ENCODE measurements around the gene MAP3K10.
A peak's percentile ranks its signal among the peaks of the same experiment; 100 is the strongest.
"Not testable (repeated sequence)": the region's sequence is repeated elsewhere in the genome, so short reads cannot be mapped to it uniquely, and the experiment has no call there.

MAP3K10 gene

DNA sequence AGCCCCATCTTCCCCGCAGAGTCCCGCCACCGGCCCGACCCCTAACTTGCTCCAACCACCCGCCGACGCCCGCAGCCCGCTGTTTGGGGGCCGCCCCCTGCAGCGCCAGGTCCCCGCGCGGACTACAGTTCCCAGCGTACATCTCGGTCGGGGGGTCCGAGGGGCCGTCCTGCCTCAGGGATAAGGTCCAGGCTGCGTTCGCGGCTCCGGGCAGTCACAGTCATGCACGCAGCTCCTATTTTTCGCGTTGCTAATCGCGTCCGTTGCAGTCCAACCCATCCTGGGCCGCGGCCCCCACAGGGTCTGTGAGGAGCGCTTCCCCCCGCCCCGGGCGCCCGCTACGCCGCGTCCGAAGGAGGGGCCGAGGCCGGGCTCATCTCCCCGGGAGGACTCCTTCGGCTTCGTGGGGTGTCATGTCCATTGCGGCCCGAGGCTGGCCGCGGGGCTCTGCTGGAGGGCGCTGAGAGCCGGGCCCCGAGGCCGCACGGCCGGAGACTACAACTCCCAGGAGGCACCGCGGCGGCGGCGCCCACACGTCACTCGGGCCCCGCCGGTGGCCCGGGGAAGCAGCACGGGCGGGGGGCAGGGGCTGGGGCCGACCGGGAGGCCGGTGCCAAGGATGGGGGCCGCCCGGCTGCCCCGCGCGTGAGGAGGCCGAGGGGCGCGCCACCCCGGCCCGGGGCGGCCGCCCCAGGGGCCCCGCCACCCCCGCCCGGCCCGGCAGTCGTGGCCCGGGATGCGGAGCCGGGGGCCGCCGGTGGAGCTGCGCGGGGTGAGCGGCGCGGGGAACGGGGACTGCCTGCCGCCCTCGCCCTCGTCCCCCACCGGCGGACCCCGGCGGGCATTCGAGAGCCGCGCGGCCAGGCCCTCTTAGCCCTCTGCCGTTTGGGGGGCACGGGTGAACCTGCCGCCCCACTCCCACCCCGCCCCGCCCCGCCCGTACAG lies at the start of gene MAP3K10:
MAP3K10 (plus strand) TSS at position 536 of the 945 bp plus-strand sequence. CDS start 606 bp downstream, outside the sequence.
- DNase-seq (ENCODE audit: low spot score), result peak; percentile 87

DNA sequence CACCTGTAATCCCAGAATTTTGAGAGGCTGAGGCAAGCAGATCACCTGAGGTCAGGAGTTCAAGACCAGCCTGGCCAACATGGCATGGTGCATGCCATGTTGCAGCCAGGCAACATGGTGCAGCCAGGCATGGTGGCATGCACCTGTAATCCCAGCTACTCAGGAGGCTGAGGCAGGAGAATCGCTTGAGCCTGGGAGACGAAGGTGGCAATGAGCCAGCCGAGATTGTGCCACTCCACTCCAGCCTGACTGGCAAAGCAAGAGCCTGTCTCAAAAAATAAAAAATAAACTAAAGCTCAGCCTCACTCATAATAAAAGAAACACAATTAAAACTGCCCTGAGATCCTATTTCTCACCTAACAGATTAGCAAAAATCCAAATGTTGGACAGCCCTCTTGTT lies 49.7 kb upstream of the MAP3K10 start:
- DNase-seq (ENCODE audit: low spot score), result no peak

DNA sequence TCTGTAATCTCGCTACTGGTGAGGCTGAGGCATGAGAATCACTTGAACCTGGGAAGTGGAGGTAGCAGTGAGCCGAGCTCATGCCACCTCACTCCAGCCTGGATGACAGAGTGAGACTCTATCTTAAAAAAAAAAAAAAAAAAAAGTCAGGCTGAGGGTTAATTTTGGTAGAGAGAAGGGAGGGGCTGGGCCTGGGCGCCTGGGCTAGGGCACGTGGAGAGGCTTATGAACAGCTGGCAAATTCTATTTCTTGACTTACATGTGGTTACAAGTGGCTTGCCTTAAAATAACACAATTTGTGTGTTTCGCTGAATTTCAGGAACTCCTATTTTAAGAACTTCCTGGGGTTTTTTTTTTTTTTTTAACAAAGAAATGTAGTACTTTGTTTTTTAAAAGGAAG lies 47.6 kb upstream of the MAP3K10 start:
- DNase-seq (ENCODE audit: low spot score), result no peak

DNA sequence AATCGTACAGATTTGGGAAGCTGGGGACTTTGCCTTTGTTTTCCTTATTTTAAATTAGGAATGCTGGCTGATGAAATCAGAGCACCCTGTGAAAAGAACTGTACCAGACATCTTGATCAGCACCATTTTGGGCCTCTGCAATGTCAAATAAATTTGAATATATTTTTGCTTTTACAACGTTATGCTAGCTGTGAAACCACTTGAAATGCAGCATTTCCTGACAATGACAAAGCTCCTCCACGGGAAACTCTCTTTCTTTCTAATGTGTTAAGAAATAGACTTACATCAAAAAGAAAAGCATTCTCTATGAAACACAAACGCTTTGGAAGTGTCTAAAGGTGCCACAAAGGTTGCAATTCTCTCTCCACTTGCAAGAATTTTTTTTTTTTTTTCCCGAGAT lies 47.1 kb upstream of the MAP3K10 start:
- DNase-seq (ENCODE audit: low spot score), result no peak

DNA sequence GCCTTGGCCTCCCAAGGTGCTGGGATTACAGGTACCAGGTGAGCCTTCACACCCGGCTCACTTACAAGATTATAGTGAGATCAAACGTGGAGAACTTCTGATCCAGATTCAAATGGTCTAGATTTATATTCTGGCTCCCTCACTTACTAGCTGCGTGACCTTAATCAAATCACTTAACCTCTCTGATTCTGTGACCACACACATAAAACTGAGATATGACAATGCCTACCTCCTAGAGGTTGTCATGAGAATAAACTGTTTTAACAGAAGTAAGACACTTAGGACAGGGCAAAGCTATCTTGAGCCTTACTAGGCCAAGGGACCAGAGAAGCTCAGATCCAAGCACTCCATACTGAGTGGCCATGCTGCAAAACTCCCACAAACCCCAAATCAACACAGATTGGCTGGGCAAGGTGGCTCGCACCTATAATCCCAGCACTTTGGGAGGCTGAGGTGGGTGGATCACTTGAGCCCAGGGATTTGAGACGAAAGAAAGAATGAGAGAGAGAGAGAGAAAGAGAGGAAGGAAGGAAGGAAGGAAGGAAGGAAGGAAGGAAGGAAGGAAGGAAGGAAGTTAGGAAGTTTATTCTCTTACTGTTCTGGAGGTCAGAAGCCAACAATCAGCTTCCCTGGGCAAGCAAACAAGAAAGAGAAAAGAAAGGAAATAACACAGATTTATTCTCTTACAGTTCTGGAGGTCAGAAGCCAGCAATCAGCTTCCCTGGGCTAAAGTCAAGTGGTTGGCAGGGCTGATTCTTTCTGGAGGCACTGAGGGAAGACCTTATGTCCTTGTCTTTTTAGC lies 46.1 kb upstream of the MAP3K10 start:
- no peak for DNase-seq (ENCODE audit: low spot score)

DNA sequence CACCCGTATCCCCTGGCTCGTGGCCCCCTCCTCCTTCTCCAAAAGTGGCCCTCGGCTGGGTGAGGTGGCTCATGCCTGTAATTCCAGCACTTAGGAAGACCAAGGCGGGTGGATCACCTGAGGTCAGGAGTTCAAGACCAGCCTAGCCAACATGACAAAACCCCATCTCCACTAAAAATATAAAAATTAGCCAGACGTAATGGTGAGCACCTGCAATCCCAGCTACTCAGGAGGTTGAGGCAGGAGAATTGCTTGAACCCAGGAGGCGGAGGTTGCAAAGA lies 45.5 kb upstream of the MAP3K10 start:
- DNase-seq (ENCODE audit: low spot score), result not testable (repeated sequence)

DNA sequence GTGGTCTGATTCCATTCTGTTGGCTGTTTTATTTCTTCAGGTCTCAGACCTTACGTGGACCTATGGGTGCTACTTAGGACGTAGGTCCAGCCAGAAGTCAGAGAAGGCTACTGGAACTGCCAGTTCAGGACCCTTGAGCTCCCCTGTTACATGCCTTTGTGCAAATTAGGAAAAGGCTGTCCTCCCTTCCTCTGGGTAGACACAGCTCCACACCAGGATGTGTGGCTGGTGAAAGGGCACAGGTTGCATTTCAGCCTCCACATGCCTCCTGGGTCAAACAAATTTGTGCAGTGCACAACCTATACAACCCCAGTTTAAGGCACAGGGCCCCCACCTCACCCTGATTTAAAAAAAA lies 43.9 kb upstream of the MAP3K10 start:
- DNase-seq (ENCODE audit: low spot score), result no peak

DNA sequence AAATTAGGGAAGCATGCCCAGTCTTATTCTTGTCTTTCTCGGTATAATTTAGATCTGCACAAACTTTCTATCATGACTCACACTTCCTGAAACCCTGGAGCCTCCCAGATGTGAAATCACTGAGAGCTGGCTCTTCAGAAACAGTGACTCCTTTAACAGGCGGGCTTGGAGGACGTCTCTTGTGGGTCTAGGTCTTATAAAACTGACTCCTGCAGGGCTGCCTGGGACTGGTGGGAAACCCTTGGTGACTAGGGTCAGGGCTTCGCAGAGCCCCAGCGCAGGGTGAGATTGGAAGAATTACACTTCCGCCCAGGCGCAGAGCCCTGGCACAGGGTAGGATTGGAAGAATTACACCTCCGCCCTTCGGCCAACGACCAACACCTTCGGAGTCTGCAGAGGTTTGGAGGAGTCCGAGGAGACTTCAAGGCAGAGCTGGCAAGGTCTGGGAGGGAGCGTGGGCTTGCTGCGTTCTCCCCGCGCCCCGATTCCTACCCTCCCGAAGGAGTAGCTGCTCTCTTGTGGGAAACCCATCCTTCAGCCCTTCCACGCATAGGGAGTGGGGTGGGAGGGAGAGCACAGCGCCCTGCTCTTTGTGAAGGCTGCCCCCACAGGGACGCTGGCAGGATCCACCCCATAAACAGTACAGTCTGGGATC lies 43.4 kb upstream of the MAP3K10 start:
- no peak for DNase-seq (ENCODE audit: low spot score)

DNA sequence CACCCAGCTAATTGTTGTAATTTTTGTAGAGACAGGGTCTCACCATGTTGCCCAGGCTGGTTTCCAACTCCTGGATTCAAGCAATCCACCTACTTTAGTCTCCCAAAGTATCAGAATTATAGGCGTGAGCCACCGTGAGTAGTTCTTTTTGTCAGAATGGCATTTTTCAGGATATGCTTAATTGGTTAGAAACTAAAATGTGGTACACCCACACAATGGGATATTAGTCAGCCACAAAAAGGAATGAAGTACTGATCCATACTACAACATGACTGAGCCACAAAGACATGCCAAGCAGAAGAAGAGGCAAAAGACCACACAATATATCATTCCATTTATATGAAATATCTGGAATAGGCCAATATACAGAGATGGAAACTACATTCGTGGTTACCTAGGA lies 41.7 kb upstream of the MAP3K10 start:
- no peak for DNase-seq (ENCODE audit: low spot score)

DNA sequence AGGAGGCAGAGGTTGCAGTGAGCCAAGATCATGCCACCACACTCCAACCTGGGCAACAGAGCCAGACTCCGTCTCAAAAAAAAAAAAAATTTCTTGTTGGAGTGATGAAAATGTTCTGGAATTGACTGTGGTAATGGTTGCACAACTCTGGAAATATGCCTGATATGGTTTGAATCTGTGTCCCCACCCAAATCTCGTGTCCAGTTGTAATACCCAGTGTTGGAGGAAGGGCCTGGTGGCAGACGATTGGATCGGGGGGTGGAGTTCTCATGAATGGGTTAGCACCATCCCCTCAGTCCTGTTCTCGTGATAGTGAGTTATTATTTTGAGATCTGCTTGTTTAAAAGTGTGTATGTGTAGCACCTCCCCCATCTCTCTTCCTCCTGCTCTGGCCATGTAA lies 41.1 kb upstream of the MAP3K10 start:
- no peak for DNase-seq (ENCODE audit: low spot score)

DNA sequence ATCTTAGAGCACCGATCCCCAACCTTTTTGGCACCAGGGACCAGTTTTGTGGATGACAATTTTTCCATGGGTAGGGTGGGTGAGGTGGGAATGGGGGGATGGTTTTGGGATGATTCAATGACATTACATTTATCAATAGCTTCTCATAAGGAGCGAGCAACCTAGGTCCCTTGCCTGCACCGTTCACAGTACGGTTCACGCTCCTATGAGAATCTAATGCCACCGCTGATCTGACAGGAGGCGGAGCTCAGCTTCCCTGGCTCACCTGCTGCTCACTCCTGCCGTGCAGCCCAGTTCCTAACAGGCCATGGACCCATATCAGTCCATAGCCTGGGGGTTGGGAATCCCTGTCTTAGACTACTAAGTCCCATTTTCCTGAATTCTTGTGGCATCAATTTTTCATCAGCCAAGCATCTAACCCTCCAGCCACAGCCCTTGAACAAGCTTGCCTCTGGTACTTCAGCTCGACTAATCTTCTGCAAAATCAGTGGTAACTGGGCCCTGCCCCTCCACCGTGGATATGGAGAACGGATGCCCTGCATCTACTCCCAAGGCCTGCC lies 37.0 kb upstream of the MAP3K10 start:
- DNase-seq (ENCODE audit: low spot score), result no peak

DNA sequence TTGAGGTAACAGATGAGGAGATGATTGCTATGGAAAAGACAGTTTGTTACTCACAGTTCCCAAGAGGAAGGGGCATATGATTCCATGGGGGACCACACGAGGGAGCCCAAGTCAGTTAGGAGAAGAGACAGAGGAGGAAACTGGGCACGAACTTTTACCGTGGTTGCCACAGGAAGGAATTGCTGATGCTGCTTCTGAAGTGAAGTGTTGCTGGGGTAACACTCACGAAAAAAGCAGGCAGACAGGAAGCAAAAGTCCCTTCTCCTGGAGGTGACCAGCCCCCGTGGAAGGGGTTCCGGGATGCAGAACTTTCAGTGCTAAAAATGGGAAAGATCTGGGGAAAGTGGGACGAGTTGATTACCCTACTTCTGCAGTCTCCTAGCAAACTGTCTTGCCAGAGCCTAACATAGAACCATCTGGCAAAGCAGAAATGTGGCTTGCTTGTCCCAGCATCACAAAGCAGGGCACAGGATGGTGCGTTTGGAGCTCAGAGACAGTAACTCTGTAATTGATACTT lies 35.4 kb upstream of the MAP3K10 start:
- DNase-seq (ENCODE audit: low spot score), result no peak

DNA sequence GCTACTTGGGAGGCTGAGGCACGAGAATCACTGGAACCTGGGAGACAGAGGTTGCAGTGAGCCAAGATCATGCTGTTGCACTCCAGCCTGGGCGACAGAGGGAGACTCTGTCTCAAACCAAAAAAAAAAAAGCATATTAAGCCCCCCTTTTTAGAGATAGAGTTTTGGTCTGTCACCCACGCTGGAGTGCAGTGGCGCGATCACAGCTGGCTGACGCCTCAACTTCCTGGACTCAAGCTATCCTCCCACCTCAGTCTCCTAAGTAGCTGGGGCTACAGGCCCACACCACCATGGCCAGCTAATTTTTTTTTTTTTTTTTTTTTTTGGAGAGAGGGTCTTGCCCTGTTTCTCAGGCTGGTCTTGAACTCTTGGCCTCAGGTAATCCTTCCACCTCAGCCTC lies 34.2 kb upstream of the MAP3K10 start:
- DNase-seq (ENCODE audit: low spot score), result no peak

DNA sequence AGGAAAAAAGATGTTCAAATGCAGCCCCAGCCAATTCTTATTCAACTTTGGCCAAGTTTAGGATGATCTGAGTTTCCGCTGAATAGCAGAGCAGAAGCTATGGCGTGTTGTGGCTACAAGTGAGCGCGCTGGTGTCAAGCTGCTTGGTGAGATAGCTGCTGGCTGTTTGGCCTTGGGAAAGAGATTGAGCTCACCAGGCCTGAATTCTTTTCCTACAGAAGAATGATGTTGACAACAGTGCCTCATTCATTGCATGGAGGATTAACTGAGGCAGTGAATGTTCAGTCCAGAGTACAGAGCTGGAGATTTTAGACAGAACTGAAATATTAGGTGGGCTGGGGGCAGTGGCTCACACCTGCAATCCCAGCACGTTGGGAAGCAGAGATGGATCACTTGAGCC lies 31.5 kb upstream of the MAP3K10 start:
- no peak for DNase-seq (ENCODE audit: low spot score)

DNA sequence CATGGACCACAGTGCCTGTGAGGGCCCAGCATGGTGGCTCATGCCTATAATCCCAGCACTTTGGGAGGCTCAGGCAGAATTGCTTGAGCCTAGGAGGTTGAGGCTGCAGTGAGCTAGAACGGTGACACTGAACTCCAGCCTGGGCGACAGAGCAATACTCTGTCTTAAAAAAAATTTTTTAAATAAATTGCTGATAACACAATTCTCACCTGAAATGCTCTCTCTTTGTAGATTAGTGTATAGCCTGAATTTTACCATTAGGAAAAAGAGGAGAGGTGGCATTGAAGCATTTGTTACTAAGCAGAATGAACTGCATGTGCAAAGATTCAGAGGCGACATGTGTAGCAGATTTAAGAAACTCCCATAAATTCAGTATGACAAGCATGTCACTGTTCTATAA lies 29.1 kb upstream of the MAP3K10 start:
- no peak for DNase-seq (ENCODE audit: low spot score)

DNA sequence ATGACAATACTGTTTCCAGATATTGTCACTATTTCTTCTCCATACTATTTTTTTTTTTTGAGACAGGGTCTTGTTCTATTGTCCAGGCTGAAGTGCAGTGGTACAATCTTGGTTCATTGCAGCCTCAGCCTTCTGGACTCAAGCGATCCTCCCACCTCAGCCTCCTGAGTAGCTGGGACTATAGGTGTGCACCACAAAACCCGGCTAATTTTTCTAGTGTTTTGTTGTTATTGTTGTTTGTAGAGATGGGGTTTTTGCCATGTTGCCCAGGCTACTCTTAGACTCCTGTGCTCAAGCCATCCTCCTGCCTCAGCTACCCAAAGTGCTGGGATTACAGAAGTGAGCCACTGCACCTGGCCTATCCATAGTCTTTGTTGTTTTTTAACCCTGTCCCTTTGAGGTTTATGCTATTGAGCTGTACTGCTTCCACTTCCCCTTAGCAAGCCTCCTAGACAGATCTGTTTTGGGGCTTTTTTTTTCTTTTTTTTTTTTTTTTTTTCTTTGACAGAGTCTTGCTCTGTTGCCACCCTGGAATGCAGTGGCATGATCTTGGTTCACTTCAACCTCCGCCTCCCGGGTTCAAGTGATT lies 27.6 kb upstream of the MAP3K10 start:
- no peak for DNase-seq (ENCODE audit: low spot score)

DNA sequence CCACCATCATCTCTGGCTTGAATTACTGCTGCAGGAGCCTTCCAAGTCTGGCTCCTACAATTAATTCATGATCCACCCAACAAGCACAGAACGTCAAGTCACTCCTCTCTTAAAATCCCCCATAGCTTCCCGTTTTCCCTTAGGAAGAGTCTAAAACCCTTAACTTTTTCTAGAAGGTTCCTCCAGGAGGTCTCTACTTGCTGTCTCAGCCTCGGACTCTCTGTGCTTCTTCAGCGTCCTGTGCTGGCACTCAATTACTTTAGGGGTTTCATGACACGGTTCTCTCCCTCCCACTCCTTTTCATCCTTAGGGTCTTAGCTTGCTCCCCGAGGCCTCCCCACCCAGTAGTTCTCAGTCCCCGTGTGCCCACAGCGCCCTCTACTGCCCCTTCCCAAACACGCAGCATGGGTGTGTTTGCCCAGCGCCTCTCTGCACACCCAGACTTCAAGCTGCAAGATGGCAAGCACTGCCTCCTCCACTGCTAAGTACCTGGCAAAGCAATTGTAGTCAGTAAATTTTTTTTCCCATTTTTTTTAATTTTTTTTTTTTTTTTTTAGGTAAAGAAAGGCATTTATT lies 25.8 kb upstream of the MAP3K10 start:
- peak; percentile 50 for DNase-seq (ENCODE audit: low spot score)

DNA sequence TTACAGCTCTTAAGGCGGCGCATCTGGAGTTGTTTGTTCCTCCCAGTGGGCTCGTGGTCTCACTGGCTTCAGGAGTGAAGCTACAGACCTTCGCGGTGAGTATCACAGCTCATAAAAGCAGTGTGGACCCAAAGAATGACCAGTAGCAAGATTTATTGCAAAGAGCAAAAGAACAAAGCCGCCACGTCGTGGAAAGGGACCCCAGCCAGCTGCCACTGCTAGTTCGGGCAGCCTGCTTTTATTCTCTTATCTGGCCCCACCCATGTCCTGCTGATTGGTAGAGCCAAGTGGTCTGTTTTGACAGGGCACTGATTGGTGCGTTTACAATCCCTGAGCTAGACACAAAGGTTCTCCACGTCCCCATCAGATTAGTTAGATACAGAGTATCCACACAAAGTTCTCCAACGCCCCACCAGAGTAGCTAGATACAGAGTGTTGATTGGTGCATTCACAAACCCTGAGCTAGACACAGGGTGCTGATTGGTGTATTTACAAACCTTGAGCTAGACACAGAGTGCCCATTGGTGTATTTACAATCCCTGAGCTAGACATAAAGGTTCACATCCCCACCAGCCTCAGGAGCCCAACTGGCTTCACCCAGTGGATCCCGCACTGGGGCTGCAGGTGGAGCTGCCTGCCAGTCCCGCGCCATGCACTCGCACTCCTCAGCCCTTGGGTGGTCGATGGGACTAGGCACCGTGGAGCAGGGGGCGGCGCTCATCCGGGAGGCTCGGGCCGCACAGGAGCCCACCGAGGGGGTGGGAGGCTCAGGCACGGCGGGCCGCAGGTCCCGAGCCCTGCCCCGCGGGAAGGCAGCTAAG lies 21.5 kb upstream of the MAP3K10 start:
- DNase-seq (ENCODE audit: low spot score), result not testable (repeated sequence)

DNA sequence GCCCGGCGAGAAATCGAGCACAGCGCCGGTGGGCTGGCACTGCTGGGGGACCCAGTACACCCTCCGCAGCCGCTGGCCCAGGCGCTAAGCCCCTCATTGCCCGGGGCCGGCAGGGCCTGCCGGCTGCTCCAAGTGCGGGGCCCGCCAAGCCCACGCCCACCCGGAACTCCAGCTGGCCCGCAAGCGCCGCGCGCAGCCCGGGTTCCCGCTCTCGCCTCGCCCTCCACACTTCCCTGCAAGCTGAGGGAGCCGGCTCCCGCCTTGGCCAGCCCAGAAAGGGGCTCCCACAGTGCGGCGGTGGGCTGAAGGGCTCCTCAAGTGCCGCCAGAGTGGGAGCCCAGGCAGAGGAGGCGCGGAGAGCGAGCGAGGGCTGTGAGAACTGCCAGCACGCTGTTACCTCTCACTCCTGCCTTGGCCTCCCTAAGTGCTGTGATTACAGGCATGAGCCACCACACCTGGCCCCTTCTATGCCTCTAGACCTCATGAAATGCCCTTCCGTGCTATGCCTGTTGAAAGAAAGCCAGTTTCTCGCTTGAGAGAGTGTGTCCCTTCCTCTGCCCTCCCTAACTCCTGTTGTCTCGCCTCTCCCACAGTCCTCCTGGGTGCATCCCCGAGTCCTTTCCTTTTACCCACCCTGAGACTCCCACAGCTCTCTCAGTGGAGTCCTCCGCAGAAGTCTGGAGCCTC lies 20.8 kb upstream of the MAP3K10 start:
- DNase-seq (ENCODE audit: low spot score), result not testable (repeated sequence)

DNA sequence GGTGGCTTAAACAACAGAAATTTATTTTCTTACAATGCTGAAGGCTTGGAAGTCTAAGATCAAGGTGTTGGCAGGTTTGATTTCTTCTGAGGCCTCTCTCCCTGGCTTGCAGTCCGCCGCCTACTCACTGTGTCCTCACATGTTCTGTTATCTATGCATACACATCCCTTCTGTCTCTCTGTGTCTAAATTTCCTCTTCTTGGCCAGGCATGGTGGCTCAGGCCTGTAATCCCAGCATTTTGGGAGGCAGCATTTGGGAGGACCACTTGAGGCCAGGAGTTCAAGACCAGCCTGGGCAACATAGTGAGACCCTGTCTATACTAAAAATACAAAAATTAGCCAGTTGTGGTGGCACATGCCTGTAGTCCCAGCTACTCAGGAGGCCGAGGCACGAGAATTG lies 19.9 kb upstream of the MAP3K10 start:
- DNase-seq (ENCODE audit: low spot score), result not testable (repeated sequence)
